ENCODE results near the gene BTN3A1. TPM values are rescaled to one million over a fixed set of nuclear protein-coding genes. Genes with fewer than 3 reads are reported as not detected.
A peak's percentile ranks its signal among the peaks of the same experiment; 100 is the strongest.

Gene BTN3A1
- total and polyA plus RNA-seq, 2 of the 8 experiments (the other 6 are each of a cell fraction or from before 2014, with no cell fraction given): 4.7 to 5.6 TPM

DNA sequence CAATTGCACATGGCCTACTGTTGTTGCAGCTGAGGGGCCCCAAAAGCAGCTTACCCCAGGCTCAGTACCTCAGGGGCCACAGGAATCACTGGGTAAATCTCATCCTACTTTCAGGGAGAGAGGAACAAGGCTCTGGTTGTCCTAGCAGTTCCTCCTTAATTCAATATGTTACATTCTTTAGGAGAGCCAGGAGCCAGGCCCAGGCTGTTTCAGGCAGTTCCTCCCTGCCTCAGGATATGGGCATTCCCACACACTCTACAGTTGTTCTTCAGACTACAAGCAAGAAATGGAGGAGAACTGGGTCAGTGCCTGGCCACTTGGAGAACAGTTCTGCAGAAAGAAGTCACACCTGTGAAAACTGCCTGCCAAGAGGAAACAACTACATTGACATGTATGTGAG lies 46.7 kb upstream of the BTN3A1 start:
- no peak overlapping the region for H2BK15ac ChIP-seq (ENCODE audit: low read length)
- no peaks in the 10 kb centered on the region for H3K79me1 ChIP-seq (ENCODE audit: low read depth, low read length)
- H3K27me3 ChIP-seq (replicated peaks in 1 of 4; ENCODE audit: control insufficient read depth in 3 of 4, extremely low read depth in 1 of 4, insufficient read depth in 3 of 4, low read length in 3 of 4): no peaks in the 10 kb centered on the region
- no peak overlapping the region for H3K4me2 ChIP-seq (ENCODE audit: insufficient read depth in 1 of 2, low read depth in 2 of 2, low read length in 2 of 2)
- no peak overlapping the region for H2BK120ac ChIP-seq (replicated peaks; ENCODE audit: low read depth, low read length)
- no peak overlapping the region for H2AK5ac ChIP-seq (ENCODE audit: low read depth, low read length)
- H4K8ac ChIP-seq (ENCODE audit: extremely low read depth, insufficient read depth, low read length): no peak overlapping the region
- H3K18ac ChIP-seq (ENCODE audit: extremely low read depth, low read length): 0 out of 2 replicates have a peak overlapping the region, but pooled peaks have one; percentile 27
- DNase-seq (ENCODE audit: low read depth in 1 of 2, low spot score in 2 of 2): no peak
- 0 out of 2 replicates have a peak overlapping the region, but pooled peaks have one; percentile 42 for H2AFZ ChIP-seq (ENCODE audit: low read length)
- no peaks in the 10 kb centered on the region; a peak in 3 of 7 replicates for H3K4me1 ChIP-seq (replicated peaks in 1 of 4; ENCODE audit: control insufficient read depth in 3 of 4, insufficient read depth in 4 of 4, low read length in 3 of 4)
- H3K4me3 ChIP-seq (ENCODE audit: extremely low read depth in 1 of 4, insufficient read depth in 2 of 4, low read depth in 3 of 4, low read length in 4 of 4): no peak overlapping the region
- H4K91ac ChIP-seq (replicated peaks; ENCODE audit: insufficient read length, low read length): no peak overlapping the region
- no peak overlapping the region for H4K5ac ChIP-seq (ENCODE audit: insufficient read length, low read depth, low read length)
- H3K36me3 ChIP-seq (ENCODE audit: control insufficient read depth in 2 of 4, insufficient read depth in 4 of 4, low read length in 3 of 4): no peaks in the 10 kb centered on the region
- no peak overlapping the region for H3K14ac ChIP-seq (ENCODE audit: insufficient read length)
- no peaks in the 10 kb centered on the region for H4K20me1 ChIP-seq (replicated peaks in 1 of 2; ENCODE audit: control insufficient read depth in 1 of 2, insufficient read depth in 2 of 2, low read length in 2 of 2)
- CTCF ChIA-PET (ENCODE audit: partially characterized antibody): no interaction called here
- peak overlapping the region; percentile 72; the same call in 1 of the 2 replicates for H2BK20ac ChIP-seq (ENCODE audit: low read length)
- peaks cover 1% of the 10 kb centered on the region; the same call in 1 of the 2 replicates for H3K23me2 ChIP-seq (ENCODE audit: low read depth, low read length)
- no peak for FAIRE-seq
- POLR2A ChIA-PET (ENCODE audit: partially characterized antibody): no interaction called here
- H3K79me2 ChIP-seq (ENCODE audit: control insufficient read depth in 1 of 2, insufficient read depth in 2 of 2, low read length in 2 of 2): no peaks in the 10 kb centered on the region
- no peak overlapping the region for H2BK5ac ChIP-seq (ENCODE audit: low read depth, low read length)
- no peak overlapping the region for H3K23ac ChIP-seq (ENCODE audit: insufficient read length)
- no peaks in the 10 kb centered on the region for H3K9me3 ChIP-seq (ENCODE audit: insufficient read depth in 2 of 2, low read depth in 1 of 2, low read length in 1 of 2)
- H3K4ac ChIP-seq (replicated peaks; ENCODE audit: insufficient read length, low read depth, low read length): no peak overlapping the region
- TF ChIP-seq SIX5 (IDR thresholded peaks at IDR 0.05; ENCODE audit: low read depth, low read length): no peak
- no peak for TF ChIP-seq BRCA1 (IDR thresholded peaks at IDR 0.05; ENCODE audit: low read depth, low read length)
- no peak for TF ChIP-seq RNF2 (IDR thresholded peaks at IDR 0.05; ENCODE audit: borderline replicate concordance, low read depth, low read length, missing control alignments, poor library complexity, severe bottlenecking)
- no peak for TF ChIP-seq YY1 (IDR thresholded peaks at IDR 0.05; ENCODE audit: low read depth, low read length)
- no peak for TF ChIP-seq HDAC6 (IDR thresholded peaks at IDR 0.05; ENCODE audit: low read depth, low read length)
- TF ChIP-seq FOSL1 (IDR thresholded peaks at IDR 0.05; ENCODE audit: insufficient read depth, low read depth, low read length): no peak
- no peak for TF ChIP-seq TCF12 (IDR thresholded peaks at IDR 0.05; ENCODE audit: low read depth, low read length)
- TF ChIP-seq EP300 (IDR thresholded peaks at IDR 0.05; ENCODE audit: borderline replicate concordance in 1 of 2, low read depth in 2 of 2, low read length in 2 of 2): no peak
- no peak for TF ChIP-seq RAD21 (IDR thresholded peaks at IDR 0.05 in 1 of 2, conservative IDR thresholded peaks at IDR 0.05 in 1 of 2; ENCODE audit: low read depth in 2 of 2, low read length in 2 of 2)
- no peak for TF ChIP-seq CEBPB (IDR thresholded peaks at IDR 0.05; ENCODE audit: low read depth, low read length)
- TF ChIP-seq CBX5 (IDR thresholded peaks at IDR 0.05; ENCODE audit: low read depth, low read length): no peak
- TF ChIP-seq TAF7 (optimal IDR thresholded peaks at IDR 0.05; ENCODE audit: borderline replicate concordance, low read depth, low read length): no peak
- peak overlapping the region; percentile 43; the same call in 1 of the 2 replicates for H2BK12ac ChIP-seq (ENCODE audit: low read depth, low read length)
- H3K9ac ChIP-seq (replicated peaks in 1 of 4; ENCODE audit: extremely low read depth in 1 of 4, low read depth in 3 of 4, low read length in 3 of 4): no peak overlapping the region
- no peak overlapping the region for H3K56ac ChIP-seq (replicated peaks; ENCODE audit: insufficient read length, low read depth, low read length)
- H3K27ac ChIP-seq (ENCODE audit: low read depth, low read length): no peak overlapping the region

Measured in H1 (cell line).